Sigmoid colon (tissue), 4 donors: Measurements from ENCODE around the gene FBXW12.

ENCODE experiments used
- EP300 ChIP-seq, 4 donors: sonication (generic); formaldehyde crosslinking; IDR thresholded peaks; one replicate each; pipeline ENCODE4 v1.6.1; 2017; ENCODE audit warnings: antibody characterized with exemption in 4 of 4
- TF ChIP-seq, protein P1 (sequence below), 4 experiments: fragments of 450-650 bp in 3 of 4; fragments of 200-600 bp in 1 of 4; IDR thresholded peaks; one replicate each; pipeline ENCODE4 v1.5.1; 2016 to 2019; ENCODE audit warnings: antibody characterized with exemption in 4 of 4, mild to moderate bottlenecking in 3 of 4, moderate library complexity in 2 of 4

DNA sequence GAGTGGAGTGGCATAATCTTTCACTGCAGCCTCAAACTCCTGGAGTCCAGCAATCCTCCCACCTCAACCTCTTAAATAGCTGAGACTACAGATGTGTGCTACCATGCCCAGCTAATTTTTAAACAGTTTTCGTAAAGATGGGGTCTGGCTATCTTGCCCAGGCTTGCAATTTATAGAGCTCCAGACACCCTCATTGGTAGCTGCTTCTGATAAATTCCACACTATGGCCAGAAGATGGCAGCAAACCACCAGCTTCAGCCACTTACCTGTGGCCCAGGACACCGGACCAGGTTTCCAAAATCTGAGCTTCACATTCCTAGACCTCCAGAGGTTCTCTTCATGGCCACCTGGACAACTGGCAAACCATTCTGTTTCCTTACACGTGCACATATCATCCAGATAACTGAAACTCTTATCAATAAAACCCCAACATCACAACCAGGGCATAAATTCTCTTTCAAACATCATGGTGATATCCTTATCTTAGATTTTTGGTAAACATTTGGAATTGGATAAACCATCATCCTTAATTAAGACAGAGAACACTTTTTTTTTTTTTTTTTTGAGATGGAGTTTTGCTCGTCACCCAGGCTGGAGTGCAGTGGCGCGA is 28.9 kb downstream of the FBXW12 start:
- TF ChIP-seq, protein P1, sequence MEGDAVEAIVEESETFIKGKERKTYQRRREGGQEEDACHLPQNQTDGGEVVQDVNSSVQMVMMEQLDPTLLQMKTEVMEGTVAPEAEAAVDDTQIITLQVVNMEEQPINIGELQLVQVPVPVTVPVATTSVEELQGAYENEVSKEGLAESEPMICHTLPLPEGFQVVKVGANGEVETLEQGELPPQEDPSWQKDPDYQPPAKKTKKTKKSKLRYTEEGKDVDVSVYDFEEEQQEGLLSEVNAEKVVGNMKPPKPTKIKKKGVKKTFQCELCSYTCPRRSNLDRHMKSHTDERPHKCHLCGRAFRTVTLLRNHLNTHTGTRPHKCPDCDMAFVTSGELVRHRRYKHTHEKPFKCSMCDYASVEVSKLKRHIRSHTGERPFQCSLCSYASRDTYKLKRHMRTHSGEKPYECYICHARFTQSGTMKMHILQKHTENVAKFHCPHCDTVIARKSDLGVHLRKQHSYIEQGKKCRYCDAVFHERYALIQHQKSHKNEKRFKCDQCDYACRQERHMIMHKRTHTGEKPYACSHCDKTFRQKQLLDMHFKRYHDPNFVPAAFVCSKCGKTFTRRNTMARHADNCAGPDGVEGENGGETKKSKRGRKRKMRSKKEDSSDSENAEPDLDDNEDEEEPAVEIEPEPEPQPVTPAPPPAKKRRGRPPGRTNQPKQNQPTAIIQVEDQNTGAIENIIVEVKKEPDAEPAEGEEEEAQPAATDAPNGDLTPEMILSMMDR (IDR thresholded peaks at IDR 0.05), result peak; percentile 83 to 96 (median 86)
- TF ChIP-seq EP300 (IDR thresholded peaks at IDR 0.05), result no peak
